ENCODE measurements around the gene TMEM200C. TPM values are rescaled to one million over a fixed set of nuclear protein-coding genes. Genes with fewer than 3 reads are reported as not detected.
A peak's percentile ranks its signal among the peaks of the same experiment; 100 is the strongest.

TMEM200C gene
- polyA plus RNA-seq, 3 donors = not detected

GRCh38 chr18:5914951-5915350 lies 19.6 kb upstream of the TMEM200C start:
- no peak overlapping the region for H3K4me3 ChIP-seq (replicated peaks in 1 of 3; ENCODE audit: low read depth in 2 of 3, low read length in 3 of 3)
- H3K27ac ChIP-seq (ENCODE audit: low read depth in 1 of 2, low read length in 2 of 2) = no peak overlapping the region
- H3K79me2 ChIP-seq (ENCODE audit: insufficient read depth, low read length) = no peaks in the 10 kb centered on the region
- H3K27me3 ChIP-seq (ENCODE audit: control insufficient read depth in 2 of 2, insufficient read depth in 2 of 2, low read length in 2 of 2) = no peaks in the 10 kb centered on the region
- Mint-ChIP-seq H3K4me1 (no peaks in the 10 kb centered on the region), H3K4me3 (no peak overlapping the region), H3K27me3 (ENCODE audit: low read depth in 3 of 3) (peaks cover 5 to 11% (median 5%) of the 10 kb centered on the region in 3 donors), H3K9me3 (peaks cover 0 to 7% (median 2%) of the 10 kb centered on the region in 7 donors), H3K27ac (no peak overlapping the region), H3K36me3 (no peaks in the 10 kb centered on the region)
- 90% methylated on average over 5 of the region's 5 CpGs for WGBS (ENCODE audit: insufficient coverage)
- H3K4me2 ChIP-seq (replicated peaks; ENCODE audit: extremely low read depth, low read length, poor library complexity, severe bottlenecking) = no peak overlapping the region
- H2AFZ ChIP-seq (ENCODE audit: insufficient read depth, low read depth, low read length, poor library complexity, severe bottlenecking) = no peak overlapping the region
- H3K9ac ChIP-seq (ENCODE audit: insufficient read depth, low read length, poor library complexity, severe bottlenecking) = no peak overlapping the region
- H3K36me3 ChIP-seq (replicated peaks in 1 of 2; ENCODE audit: control insufficient read depth in 1 of 2, insufficient read depth in 2 of 2, low read length in 2 of 2) = no peaks in the 10 kb centered on the region
- intact Hi-C loops (cut with micrococcal nuclease) = no loop called here
- H4K20me1 ChIP-seq (ENCODE audit: insufficient read depth, low read length) = no peaks in the 10 kb centered on the region
- no peak for DNase-seq
- TF ChIP-seq, protein P1, sequence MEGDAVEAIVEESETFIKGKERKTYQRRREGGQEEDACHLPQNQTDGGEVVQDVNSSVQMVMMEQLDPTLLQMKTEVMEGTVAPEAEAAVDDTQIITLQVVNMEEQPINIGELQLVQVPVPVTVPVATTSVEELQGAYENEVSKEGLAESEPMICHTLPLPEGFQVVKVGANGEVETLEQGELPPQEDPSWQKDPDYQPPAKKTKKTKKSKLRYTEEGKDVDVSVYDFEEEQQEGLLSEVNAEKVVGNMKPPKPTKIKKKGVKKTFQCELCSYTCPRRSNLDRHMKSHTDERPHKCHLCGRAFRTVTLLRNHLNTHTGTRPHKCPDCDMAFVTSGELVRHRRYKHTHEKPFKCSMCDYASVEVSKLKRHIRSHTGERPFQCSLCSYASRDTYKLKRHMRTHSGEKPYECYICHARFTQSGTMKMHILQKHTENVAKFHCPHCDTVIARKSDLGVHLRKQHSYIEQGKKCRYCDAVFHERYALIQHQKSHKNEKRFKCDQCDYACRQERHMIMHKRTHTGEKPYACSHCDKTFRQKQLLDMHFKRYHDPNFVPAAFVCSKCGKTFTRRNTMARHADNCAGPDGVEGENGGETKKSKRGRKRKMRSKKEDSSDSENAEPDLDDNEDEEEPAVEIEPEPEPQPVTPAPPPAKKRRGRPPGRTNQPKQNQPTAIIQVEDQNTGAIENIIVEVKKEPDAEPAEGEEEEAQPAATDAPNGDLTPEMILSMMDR (IDR thresholded peaks at IDR 0.05) = no peak
- H3K9me3 ChIP-seq (replicated peaks in 1 of 2; ENCODE audit: control insufficient read depth in 1 of 2, insufficient read depth in 1 of 2, low read length in 2 of 2) = no peaks in the 10 kb centered on the region
- H3K4me1 ChIP-seq (ENCODE audit: control insufficient read depth in 1 of 2, insufficient read depth in 2 of 2, low read length in 2 of 2) = no peaks in the 10 kb centered on the region

GRCh38 chr18:5914016-5914415 lies 18.7 kb upstream of the TMEM200C start:
- Histone ChIP-seq H3K4me1 (ENCODE audit: control insufficient read depth in 1 of 2, insufficient read depth in 2 of 2, low read length in 2 of 2) (no peaks in the 10 kb centered on the region), H3K9me3 (replicated peaks in 1 of 2; ENCODE audit: control insufficient read depth in 1 of 2, insufficient read depth in 1 of 2, low read length in 2 of 2) (no peaks in the 10 kb centered on the region), H3K36me3 (replicated peaks in 1 of 2; ENCODE audit: control insufficient read depth in 1 of 2, insufficient read depth in 2 of 2, low read length in 2 of 2) (no peaks in the 10 kb centered on the region), H3K27ac (ENCODE audit: low read depth in 1 of 2, low read length in 2 of 2) (no peak overlapping the region), H3K4me3 (replicated peaks in 1 of 3; ENCODE audit: low read depth in 2 of 3, low read length in 3 of 3) (no peak overlapping the region), H3K79me2 (ENCODE audit: insufficient read depth, low read length) (no peaks in the 10 kb centered on the region), H3K27me3 (ENCODE audit: control insufficient read depth in 2 of 2, insufficient read depth in 2 of 2, low read length in 2 of 2) (no peaks in the 10 kb centered on the region), H2AFZ (ENCODE audit: insufficient read depth, low read depth, low read length, poor library complexity, severe bottlenecking) (no peak overlapping the region), H3K9ac (ENCODE audit: insufficient read depth, low read length, poor library complexity, severe bottlenecking) (no peak overlapping the region), H3K4me2 (replicated peaks; ENCODE audit: extremely low read depth, low read length, poor library complexity, severe bottlenecking) (no peak overlapping the region), H4K20me1 (ENCODE audit: insufficient read depth, low read length) (no peaks in the 10 kb centered on the region)
- intact Hi-C loops (cut with micrococcal nuclease) = no loop called here
- H3K27ac Mint-ChIP-seq = no peak overlapping the region
- H3K9me3 Mint-ChIP-seq = peaks cover 0 to 7% (median 2%) of the 10 kb centered on the region in 7 donors
- no peaks in the 10 kb centered on the region for H3K4me1 Mint-ChIP-seq
- H3K27me3 Mint-ChIP-seq (ENCODE audit: low read depth in 3 of 3) = peaks cover 0 to 11% (median 5%) of the 10 kb centered on the region in 3 donors
- H3K36me3 Mint-ChIP-seq = no peaks in the 10 kb centered on the region
- no CpG with 5 or more reads among the region's 1 CpG for WGBS (ENCODE audit: insufficient coverage)
- H3K4me3 Mint-ChIP-seq = peak overlapping the region in 1 of 2 donors; percentile 2
- no peak for DNase-seq
- TF ChIP-seq, protein P1 (IDR thresholded peaks at IDR 0.05) = no peak

All from CD14-positive monocyte (primary cell).